Measurements from ENCODE around the gene CDCA7. TPM values are rescaled to one million over a fixed set of nuclear protein-coding genes. Genes with fewer than 3 reads are reported as not detected.

Gene CDCA7
- total and polyA plus RNA-seq, 2 of the 13 experiments (the other 11 are each of a cell fraction or from before 2014, with no cell fraction given): 46.2 to 57.8 TPM

GRCh38 chr2:173354582-173355131 lies at the start of gene CDCA7 (continued):
- TF ChIP-seq ZNF441 (CRISPR knock-in tag; IDR thresholded peaks at IDR 0.05; ENCODE audit: borderline replicate concordance) (peak; percentile 93), ZNF710 (CRISPR knock-in tag; IDR thresholded peaks at IDR 0.05; ENCODE audit: borderline replicate concordance) (peak; percentile 81), GPBP1L1 (CRISPR knock-in tag; IDR thresholded peaks at IDR 0.05) (no peak), ZNF17 (CRISPR knock-in tag; IDR thresholded peaks at IDR 0.05) (peak; percentile 83; the same call in 1 of the 2 replicates), FOXP1 (IDR thresholded peaks at IDR 0.05) (no peak), FOXP1 (CRISPR knock-in tag; IDR thresholded peaks at IDR 0.05) (no peak), CCDC6 (CRISPR knock-in tag; IDR thresholded peaks at IDR 0.05) (peak; percentile 95), PAF1 (CRISPR knock-in tag; IDR thresholded peaks at IDR 0.05) (no peak), LBX2 (CRISPR knock-in tag; IDR thresholded peaks at IDR 0.05; ENCODE audit: borderline replicate concordance) (peak; percentile 92; the same call in 1 of the 2 replicates), ZNF773 (CRISPR knock-in tag; IDR thresholded peaks at IDR 0.05; ENCODE audit: borderline replicate concordance) (peak; percentile 94; the same call in 1 of the 2 replicates), MIER2 (CRISPR knock-in tag; IDR thresholded peaks at IDR 0.05) (peak; percentile 55; the same call in 1 of the 2 replicates), ZIK1 (CRISPR knock-in tag; IDR thresholded peaks at IDR 0.05; ENCODE audit: borderline replicate concordance, low read depth) (peak; percentile 89), ZBTB2 (CRISPR knock-in tag; IDR thresholded peaks at IDR 0.05; ENCODE audit: low read depth) (peak; percentile 85; the same call in 1 of the 2 replicates), FOXM1 (CRISPR knock-in tag; IDR thresholded peaks at IDR 0.05) (0 out of 2 replicates have a peak, but pooled peaks have one; percentile 25), ONECUT2 (CRISPR knock-in tag; IDR thresholded peaks at IDR 0.05) (peak; percentile 71; the same call in 1 of the 2 replicates), SAFB2 (CRISPR knock-in tag; IDR thresholded peaks at IDR 0.05; ENCODE audit: borderline replicate concordance, low read depth) (peak; percentile 98)
- TF ChIP-seq, protein P1, sequence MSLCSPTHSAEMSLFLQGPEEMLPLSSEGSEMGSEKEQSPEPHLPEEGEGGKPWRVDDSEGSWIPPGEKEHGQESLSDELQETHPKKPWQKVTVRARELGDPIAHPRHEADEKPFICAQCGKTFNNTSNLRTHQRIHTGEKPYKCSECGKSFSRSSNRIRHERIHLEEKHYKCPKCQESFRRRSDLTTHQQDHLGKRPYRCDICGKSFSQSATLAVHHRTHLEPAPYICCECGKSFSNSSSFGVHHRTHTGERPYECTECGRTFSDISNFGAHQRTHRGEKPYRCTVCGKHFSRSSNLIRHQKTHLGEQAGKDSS (CRISPR knock-in tag; IDR thresholded peaks at IDR 0.05; ENCODE audit: borderline replicate concordance, low read depth): 0 out of 2 replicates have a peak, but pooled peaks have one; percentile 54
- TF ChIP-seq, protein P2, sequence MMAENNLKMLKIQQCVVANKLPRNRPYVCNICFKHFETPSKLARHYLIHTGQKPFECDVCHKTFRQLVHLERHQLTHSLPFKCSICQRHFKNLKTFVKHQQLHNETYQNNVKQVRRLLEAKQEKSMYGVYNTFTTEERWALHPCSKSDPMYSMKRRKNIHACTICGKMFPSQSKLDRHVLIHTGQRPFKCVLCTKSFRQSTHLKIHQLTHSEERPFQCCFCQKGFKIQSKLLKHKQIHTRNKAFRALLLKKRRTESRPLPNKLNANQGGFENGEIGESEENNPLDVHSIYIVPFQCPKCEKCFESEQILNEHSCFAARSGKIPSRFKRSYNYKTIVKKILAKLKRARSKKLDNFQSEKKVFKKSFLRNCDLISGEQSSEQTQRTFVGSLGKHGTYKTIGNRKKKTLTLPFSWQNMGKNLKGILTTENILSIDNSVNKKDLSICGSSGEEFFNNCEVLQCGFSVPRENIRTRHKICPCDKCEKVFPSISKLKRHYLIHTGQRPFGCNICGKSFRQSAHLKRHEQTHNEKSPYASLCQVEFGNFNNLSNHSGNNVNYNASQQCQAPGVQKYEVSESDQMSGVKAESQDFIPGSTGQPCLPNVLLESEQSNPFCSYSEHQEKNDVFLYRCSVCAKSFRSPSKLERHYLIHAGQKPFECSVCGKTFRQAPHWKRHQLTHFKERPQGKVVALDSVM (CRISPR knock-in tag; IDR thresholded peaks at IDR 0.05): peak; percentile 55
- TF ChIP-seq, protein P3, sequence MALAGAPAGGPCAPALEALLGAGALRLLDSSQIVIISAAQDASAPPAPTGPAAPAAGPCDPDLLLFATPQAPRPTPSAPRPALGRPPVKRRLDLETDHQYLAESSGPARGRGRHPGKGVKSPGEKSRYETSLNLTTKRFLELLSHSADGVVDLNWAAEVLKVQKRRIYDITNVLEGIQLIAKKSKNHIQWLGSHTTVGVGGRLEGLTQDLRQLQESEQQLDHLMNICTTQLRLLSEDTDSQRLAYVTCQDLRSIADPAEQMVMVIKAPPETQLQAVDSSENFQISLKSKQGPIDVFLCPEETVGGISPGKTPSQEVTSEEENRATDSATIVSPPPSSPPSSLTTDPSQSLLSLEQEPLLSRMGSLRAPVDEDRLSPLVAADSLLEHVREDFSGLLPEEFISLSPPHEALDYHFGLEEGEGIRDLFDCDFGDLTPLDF (CRISPR knock-in tag; IDR thresholded peaks at IDR 0.05): peak; percentile 99

Data from HepG2 (cell line).